ENCODE measurements around the gene RGS12. TPM values are rescaled to one million over a fixed set of nuclear protein-coding genes. Genes with fewer than 3 reads are reported as not detected.

Gene RGS12
- total RNA-seq, 4 donors from 2014 or later = 22.2 to 33.3 (median 28.5) TPM

DNA sequence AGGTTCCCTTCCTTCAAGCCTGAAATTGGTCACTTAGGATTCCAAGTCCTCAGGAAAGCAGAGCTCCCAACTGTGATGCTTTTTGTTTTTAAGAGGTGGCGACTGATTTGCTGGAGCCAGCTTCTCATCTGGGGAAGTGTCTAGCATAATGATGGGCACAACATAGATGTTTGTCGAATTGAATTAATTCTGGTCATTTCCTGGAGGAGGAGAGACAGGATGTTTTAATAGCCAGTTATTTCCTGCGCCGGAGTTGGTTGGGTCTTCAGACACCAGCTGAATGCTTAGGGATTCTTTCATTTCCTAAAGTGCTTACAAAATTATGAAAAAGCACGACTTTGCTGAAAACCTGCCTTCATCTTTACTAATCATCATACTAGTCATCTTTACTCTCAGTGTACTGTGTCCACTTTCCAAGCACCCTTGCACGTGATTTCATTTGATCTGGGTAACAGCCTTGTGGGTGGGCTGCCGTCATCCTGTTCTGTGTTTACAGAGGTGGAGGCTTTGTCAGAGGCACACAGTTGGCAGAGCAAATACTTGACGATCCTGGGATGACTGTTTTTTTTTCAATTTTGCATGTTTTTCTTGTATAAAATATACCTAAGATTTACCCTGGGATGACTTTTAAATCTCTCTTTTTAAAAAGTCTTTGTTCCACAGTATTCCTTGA is 49.5 kb downstream of the RGS12 start:
- Histone ChIP-seq H3K27me3 (no peaks in the 10 kb centered on the region), H3K9me3 (no peaks in the 10 kb centered on the region), H3K4me1 (peaks cover 0 to 35% (median 9%) of the 10 kb centered on the region in 4 donors), H3K36me3 (peaks cover 0 to 14% (median 0%) of the 10 kb centered on the region in 3 donors), H3K27ac (peak overlapping the region in 2 of 4 donors; percentile 42 to 68), H3K4me3 (no peak overlapping the region)
- DNase-seq (ENCODE audit: low spot score in 2 of 2) = no peak
- TF ChIP-seq, protein P1, sequence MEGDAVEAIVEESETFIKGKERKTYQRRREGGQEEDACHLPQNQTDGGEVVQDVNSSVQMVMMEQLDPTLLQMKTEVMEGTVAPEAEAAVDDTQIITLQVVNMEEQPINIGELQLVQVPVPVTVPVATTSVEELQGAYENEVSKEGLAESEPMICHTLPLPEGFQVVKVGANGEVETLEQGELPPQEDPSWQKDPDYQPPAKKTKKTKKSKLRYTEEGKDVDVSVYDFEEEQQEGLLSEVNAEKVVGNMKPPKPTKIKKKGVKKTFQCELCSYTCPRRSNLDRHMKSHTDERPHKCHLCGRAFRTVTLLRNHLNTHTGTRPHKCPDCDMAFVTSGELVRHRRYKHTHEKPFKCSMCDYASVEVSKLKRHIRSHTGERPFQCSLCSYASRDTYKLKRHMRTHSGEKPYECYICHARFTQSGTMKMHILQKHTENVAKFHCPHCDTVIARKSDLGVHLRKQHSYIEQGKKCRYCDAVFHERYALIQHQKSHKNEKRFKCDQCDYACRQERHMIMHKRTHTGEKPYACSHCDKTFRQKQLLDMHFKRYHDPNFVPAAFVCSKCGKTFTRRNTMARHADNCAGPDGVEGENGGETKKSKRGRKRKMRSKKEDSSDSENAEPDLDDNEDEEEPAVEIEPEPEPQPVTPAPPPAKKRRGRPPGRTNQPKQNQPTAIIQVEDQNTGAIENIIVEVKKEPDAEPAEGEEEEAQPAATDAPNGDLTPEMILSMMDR (IDR thresholded peaks at IDR 0.05) = no peak
- TF ChIP-seq POLR2A (IDR thresholded peaks at IDR 0.05) (no peak), EP300 (IDR thresholded peaks at IDR 0.05) (peak in 1 of 2 donors; percentile 31)
- 27 to 30% methylated on average over 8 of the region's 8 CpGs for WGBS, 2 donors

Other genes with a start within 250 kb of the RGS12 start
- not detected for gene HTT-AS, start 218.5 kb upstream of the RGS12 start, total RNA-seq
- 10 to 100 TPM; 62.2 to 93.6 (median 81.2) TPM for gene HTT, start 218.3 kb upstream of the RGS12 start, total RNA-seq
- gene MSANTD1, start 43.9 kb upstream of the RGS12 start, total RNA-seq = 1 to 10 TPM; 1.2 to 2.0 (median 1.4) TPM
- not detected for gene HGFAC, start 148.9 kb downstream of the RGS12 start, total RNA-seq
- under 1 TPM in 1 of 4 donors, not detected in 3; 0.66 TPM for gene DOK7, start 170.3 kb downstream of the RGS12 start, total RNA-seq
- gene LRPAP1, start 239.4 kb downstream of the RGS12 start, total RNA-seq = 100 to 1,000 TPM in 3 of 4 donors, 10 to 100 TPM in 1; 68.1 to 169 (median 108) TPM

Measured in tibial nerve (tissue), 4 donors.